Measurements from ENCODE around the gene SLC11A2.
"Not testable (repeated sequence)": the region's sequence is repeated elsewhere in the genome, so short reads cannot be mapped to it uniquely, and the experiment has no call there.

SLC11A2 gene

DNA sequence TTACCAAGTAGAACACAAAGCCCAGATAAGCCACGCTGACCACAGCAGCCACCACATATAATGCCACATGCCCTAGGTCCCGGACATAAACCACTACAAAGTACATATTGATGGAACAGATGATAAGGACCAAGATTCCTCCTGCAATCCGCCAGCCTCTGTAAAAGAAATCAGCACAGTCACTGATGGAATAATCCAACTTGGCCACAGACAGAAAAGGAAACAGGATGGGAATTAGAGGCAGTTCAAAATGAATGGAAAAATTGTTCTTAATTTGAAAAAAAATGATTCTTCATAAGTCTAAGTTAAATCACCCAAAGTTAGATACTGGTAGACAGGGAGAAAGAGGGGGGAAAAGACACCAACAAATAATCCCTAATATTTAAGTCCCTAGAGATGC, 35.4 kb downstream of the SLC11A2 start:
- DNase-seq (ENCODE audit: low read depth in 2 of 2): no peak

DNA sequence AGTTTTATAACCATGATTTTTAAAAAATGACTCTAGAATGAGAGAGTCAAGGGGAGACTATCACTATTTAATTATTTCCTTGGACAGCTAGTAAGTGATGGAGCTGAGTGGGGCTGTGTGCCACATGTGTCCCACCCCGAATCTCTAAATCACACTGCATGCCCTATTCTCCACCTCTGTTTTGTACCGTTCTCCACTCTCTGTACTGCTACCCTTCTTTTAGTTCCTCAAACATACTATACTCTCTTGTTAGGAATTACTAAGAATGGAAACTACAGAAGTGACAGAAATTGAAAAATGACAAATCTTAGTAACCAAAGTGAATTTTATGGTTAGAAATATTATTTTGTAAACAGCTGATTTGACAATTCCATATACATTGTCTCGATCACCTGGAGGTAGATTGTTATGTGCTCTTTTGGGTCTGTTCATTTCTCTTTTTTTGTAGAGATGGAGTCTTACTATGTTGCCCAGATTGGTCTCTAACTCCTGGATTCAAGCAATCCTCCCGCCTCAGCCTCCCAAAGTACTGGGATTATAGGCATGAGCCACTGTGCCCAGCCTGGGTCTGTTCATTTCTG, 35.9 kb downstream of the SLC11A2 start:
- no peak for DNase-seq (ENCODE audit: low read depth in 2 of 2)

GRCh38 chr12:50988871-50989270, 37.3 kb downstream of the SLC11A2 start:
- no peak for DNase-seq (ENCODE audit: low read depth in 2 of 2)

DNA sequence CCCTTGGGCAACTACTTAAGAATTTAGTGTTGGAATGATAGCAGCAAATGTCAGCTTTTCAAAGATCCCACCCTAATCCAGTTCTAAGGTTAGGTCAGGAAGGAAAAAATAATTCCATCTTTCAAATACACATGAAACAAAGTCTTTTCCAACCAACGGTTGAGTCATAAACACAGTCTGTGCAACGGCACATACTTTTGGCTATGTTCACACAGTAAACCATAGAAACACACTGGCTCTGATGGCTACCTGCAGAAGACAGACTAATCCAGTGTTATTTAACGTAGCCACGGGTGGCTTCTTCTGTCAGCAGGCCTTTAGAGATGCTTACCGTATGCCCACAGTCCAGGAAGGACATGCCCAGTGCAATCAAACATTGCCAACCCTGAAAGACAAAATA, 38.1 kb downstream of the SLC11A2 start:
- no peak for DNase-seq (ENCODE audit: low read depth in 2 of 2)

- peak; percentile 18 to 20 for DNase-seq (ENCODE audit: low read depth in 2 of 2)
Measured at GRCh38 chr12:50986966-50987737, 39.0 kb downstream of the SLC11A2 start.

DNA sequence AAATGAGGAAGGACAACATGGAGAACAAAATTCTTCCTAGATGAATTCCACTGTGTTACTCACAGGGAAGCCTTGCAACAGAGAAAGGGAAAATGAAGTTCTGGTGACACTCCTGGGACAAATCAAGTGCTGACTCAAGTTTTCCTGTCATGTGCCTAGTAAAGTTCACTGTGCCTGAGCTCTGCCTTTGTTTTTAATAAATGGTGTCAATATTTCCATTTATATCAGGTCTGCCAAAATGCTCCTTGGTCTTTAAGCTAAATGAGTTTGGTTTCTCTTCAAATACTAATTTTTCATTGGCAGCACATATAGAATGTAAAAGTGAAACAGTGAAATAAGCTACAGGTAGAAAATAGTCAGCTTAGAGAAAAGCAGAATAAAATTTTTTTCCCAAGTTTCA, 40.9 kb downstream of the SLC11A2 start:
- peak; percentile 21 to 29 for DNase-seq (ENCODE audit: low read depth in 2 of 2)

DNA sequence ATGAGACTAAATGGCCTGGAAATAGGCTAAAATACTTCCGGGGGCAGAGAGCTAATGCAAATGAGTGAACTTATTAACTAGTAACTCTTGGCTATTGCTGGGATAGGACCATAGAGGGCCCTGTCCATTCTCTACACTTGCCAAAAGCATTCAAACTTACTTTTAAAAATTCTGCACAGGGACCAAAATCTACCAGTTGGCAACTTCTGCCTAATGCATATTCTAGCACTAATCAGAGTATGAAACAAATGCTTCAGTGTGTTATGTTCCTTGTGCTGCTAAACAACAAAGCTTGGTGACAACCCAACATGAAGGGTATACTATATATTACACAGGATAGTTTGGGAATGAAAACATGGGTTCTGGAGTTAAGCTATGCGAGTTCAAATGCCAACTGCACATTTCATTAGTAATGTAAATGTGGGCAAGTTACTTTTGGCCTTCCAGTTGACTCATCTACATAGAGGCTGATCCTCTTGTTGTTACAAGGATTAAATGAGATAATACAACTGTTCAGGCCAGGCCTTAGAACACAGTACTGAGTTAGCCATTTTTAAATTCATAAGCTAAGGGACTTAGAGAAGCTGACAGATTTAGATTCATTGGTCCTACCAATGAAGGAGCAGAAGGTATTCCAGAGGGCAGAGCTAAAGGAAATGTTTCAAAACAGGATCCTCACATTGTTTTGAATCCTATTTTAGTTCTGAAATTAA, 41.4 kb downstream of the SLC11A2 start:
- DNase-seq (ENCODE audit: low read depth in 2 of 2): no peak

GRCh38 chr12:50981319-50982239, 44.6 kb downstream of the SLC11A2 start:
- no peak for DNase-seq (ENCODE audit: low read depth in 2 of 2)

DNA sequence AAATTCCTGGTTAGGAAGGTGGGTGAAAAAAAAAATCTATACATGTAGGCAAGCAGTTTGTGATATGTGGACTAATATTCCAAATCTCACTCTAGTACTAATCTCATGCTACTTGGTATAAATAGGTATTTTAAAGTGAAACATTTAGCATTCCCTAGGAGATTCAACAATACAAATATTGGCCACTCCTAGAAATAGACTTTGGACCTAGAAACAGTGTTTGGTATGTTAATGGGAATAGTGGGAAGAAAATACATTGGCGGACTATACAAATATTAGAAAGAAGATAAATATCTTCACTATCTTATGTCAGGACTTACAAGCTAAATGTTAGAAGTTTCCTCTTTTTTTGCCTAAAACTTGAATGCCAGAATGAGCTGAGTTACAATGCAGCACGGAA, 45.6 kb downstream of the SLC11A2 start:
- no peak for DNase-seq (ENCODE audit: low read depth in 2 of 2)

GRCh38 chr12:50979369-50980052, 46.7 kb downstream of the SLC11A2 start:
- no peak for DNase-seq (ENCODE audit: low read depth in 2 of 2)

DNA sequence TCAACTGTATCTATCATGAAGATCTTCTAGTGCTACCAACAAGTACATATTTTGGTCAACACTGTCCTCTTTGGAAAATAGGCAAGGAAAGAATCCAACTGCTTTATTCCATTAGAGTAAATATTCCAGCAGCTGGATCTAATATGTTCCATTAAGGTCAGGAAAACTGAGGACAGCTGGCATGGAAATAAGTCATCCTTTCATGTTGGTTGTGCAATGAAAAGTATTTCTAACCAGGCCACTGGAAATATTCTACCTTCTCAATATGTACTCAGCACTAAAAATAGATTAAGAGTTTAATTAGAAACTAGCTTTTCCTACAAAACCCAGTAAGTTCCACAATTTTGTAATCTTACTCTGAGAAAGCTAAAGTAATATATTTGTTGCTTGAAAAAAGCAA, 54.2 kb downstream of the SLC11A2 start:
- peak in 1 of 2 experiments; percentile 21 for DNase-seq (ENCODE audit: low read depth in 2 of 2)

DNA sequence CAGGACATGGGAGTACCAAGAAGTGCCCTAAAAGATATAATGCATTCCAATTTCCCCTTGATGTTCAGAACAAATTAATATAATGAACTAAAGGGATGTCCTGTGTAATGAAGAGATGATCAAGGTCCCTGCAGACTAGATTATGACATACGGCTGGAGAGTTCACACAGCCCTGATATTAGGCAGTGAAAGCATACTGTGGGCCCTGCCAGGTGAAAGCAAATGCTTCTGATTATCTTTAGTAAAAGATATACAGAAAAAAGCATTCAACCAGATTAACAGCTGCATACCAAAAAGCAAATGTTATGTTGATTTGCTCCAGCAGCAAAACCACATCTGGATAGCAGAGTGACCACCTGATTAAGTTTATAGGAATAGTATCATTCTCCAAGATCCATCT, 61.8 kb downstream of the SLC11A2 start:
- DNase-seq (ENCODE audit: low read depth in 2 of 2): no peak

DNA sequence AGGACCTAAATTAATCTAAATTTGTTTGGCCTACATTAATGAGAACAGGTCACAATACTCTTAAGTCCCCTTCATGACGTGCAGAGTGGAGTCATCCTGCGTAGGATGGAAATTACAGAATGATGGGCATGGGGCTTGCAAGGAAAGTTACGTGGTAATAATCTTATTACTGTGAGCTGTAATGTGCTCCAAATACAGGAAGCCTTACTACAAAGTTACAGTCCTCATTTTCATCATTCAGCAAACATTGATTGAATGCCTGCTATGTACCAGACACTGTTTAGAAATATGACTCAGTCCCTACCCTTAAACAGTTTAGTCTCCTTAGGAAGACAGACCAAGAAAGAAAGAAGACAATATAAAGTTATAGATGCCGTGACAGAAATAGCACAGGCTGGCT, 64.5 kb downstream of the SLC11A2 start:
- no peak for DNase-seq (ENCODE audit: low read depth in 2 of 2)

GRCh38 chr12:50960130-50960529, 66.1 kb downstream of the SLC11A2 start:
- no peak for DNase-seq (ENCODE audit: low read depth in 2 of 2)

DNA sequence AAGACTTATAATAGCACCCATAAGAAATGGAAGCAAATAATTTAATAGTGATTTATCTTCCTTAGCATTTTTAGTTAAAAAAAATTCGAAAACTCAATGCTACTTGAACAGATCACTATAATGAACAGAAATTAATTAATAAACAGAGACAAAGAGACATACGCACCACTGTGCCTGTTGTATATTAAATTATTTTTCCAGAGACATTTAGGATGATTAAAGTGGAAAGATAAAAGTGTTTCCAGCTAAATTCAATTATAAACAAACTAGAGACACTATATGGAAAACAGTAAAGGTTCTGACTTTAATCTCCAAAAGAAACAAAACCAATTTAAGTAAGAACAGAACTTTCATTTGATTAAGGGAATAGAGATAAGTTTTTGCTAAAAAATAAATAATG, 70.5 kb downstream of the SLC11A2 start:
- DNase-seq (ENCODE audit: low read depth in 2 of 2): no peak

DNA sequence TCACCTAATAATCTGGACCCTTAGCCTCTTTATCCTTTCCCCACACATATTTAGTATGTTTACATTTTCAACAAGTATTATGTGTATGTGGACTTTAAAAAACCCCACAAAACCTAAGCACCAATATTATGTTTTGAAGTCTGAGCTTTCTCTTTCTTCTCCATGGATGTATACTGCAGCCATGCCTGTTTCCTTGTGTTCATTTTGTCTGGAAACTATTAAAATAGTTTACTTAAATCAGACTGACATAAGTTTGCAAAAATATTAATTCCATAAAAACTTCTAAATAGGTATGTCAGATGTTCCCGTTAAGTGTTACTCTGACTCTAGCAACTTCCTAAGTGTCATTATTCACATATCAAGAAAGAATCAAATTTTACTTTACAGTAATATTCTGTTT, 70.9 kb downstream of the SLC11A2 start:
- no peak for DNase-seq (ENCODE audit: low read depth in 2 of 2)

- not testable (repeated sequence) for DNase-seq (ENCODE audit: low read depth in 2 of 2)
Measured at GRCh38 chr12:50954789-50955188, 71.4 kb downstream of the SLC11A2 start.

GRCh38 chr12:50953047-50953446, 73.1 kb downstream of the SLC11A2 start:
- DNase-seq (ENCODE audit: low read depth in 2 of 2): no peak

GRCh38 chr12:50952510-50952909, 73.7 kb downstream of the SLC11A2 start, which contains the start of gene HIGD1C:
HIGD1C (plus strand) TSS chr12:50952544; CDS start chr12:50953999, 1,455 bp downstream.
- no peak for DNase-seq (ENCODE audit: low read depth in 2 of 2)

DNA sequence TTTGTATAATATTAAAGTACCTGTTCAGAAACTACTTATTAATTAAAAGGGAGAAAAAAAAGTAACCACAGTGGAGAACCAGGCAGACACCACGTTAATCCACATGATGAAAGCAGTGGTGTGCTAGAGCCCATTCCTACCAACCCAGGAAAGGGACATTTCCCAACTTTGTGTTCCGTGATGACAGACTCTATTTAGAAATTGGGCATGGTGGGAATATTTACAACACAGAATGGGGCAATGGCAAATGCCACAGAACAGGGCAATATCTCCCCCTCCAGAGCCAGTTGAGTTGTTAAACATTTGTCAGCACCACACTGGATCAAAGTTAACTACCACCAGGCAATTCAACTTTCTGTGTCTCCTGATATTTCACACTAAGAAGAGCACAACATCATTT, 75.1 kb downstream of the SLC11A2 start:
- no peak for DNase-seq (ENCODE audit: low read depth in 2 of 2)

GRCh38 chr12:50949801-50950302, 76.3 kb downstream of the SLC11A2 start:
- DNase-seq (ENCODE audit: low read depth in 2 of 2): no peak

Data from fibroblast of skin of left biceps (primary cell).